HG02943 (cell line): ENCODE results near the gene SH3PXD2A.
"Not testable (repeated sequence)": the region's sequence is repeated elsewhere in the genome, so short reads cannot be mapped to it uniquely, and the experiment has no call there.

Experiments used
- ATAC-seq: cut with Tn5 transposase; IDR thresholded peaks from one replicate; pipeline ENCODE4 v1.9.1; 2021; ENCODE audit warnings: mild to moderate bottlenecking, low read depth, moderate library complexity; ENCODE audit not compliant: unreplicated experiment

SH3PXD2A gene

GRCh38 chr10:103732339-103733044, 122.9 kb downstream of the SH3PXD2A start:
- no peak for ATAC-seq

GRCh38 chr10:103731609-103732270, 123.6 kb downstream of the SH3PXD2A start:
- no peak for ATAC-seq

- ATAC-seq: not testable (repeated sequence)
These were observed 124.3 kb downstream of the SH3PXD2A start for GRCh38 chr10:103731026-103731425.

- no peak for ATAC-seq
These were observed 125.5 kb downstream of the SH3PXD2A start for GRCh38 chr10:103729851-103730250.

GRCh38 chr10:103727991-103728689, 127.2 kb downstream of the SH3PXD2A start:
- ATAC-seq: no peak

- no peak for ATAC-seq
These were observed 127.8 kb downstream of the SH3PXD2A start for GRCh38 chr10:103727546-103727963.

- no peak for ATAC-seq
These were observed 128.7 kb downstream of the SH3PXD2A start for GRCh38 chr10:103726637-103727036.

GRCh38 chr10:103725242-103725641, 130.1 kb downstream of the SH3PXD2A start:
- ATAC-seq: no peak

GRCh38 chr10:103724771-103725170, 130.6 kb downstream of the SH3PXD2A start:
- no peak for ATAC-seq

GRCh38 chr10:103724074-103724473, 131.3 kb downstream of the SH3PXD2A start:
- no peak for ATAC-seq

GRCh38 chr10:103723557-103723956, 131.8 kb downstream of the SH3PXD2A start:
- no peak for ATAC-seq

GRCh38 chr10:103722632-103723031, 132.7 kb downstream of the SH3PXD2A start:
- no peak for ATAC-seq

- no peak for ATAC-seq
These were observed 134.4 kb downstream of the SH3PXD2A start for GRCh38 chr10:103720964-103721335.

GRCh38 chr10:103720328-103720963, 134.9 kb downstream of the SH3PXD2A start:
- no peak for ATAC-seq

GRCh38 chr10:103719036-103719435, 136.3 kb downstream of the SH3PXD2A start:
- ATAC-seq: no peak

- no peak for ATAC-seq
These were observed 137.1 kb downstream of the SH3PXD2A start for GRCh38 chr10:103718247-103718620.

- ATAC-seq: no peak
These were observed 137.8 kb downstream of the SH3PXD2A start for GRCh38 chr10:103717341-103718246.

GRCh38 chr10:103716206-103717160, 138.9 kb downstream of the SH3PXD2A start:
- ATAC-seq: no peak

- ATAC-seq: no peak
These were observed 139.9 kb downstream of the SH3PXD2A start for GRCh38 chr10:103715430-103715829.
